H1 (cell line): ENCODE measurements around the gene SPDEF. TPM values are rescaled to one million over a fixed set of nuclear protein-coding genes. Genes with fewer than 3 reads are reported as not detected.

ENCODE experiments used
- CTCF ChIA-PET: fragments of 300-600 bp; sonication (Branson Sonifier 250); formaldehyde crosslinking; loops from one replicate; lab custom pipeline; 2021; ENCODE audit not compliant: partially characterized antibody; lab: Charles Lee
- POLR2A ChIA-PET: fragments of 300-600 bp; sonication (Branson Sonifier 250); formaldehyde crosslinking; loops from one replicate; lab custom pipeline; 2021; ENCODE audit warnings: inconsistent platforms; ENCODE audit not compliant: partially characterized antibody; lab: Charles Lee
- DNase-seq, 2 experiments: peaks; one replicate each; pipeline versions ENCODE4 v3.0.0 to v3.0.0-alpha.2; 2010 to 2022; ENCODE audit warnings: low spot score in 2 of 2, low read depth in 1 of 2, mixed read lengths in 1 of 2
- FAIRE-seq: peaks from 2 replicates; lab custom pipeline; 2011; peaks lifted over from hg19 to GRCh38; lab: Jason Lieb, UNC
- H2AFZ ChIP-seq: 2 replicates; pipeline ENCODE4 v1.8.1; 2012; ENCODE audit warnings: low read length, inconsistent platforms
- H2AK5ac ChIP-seq: 2 replicates; pipeline ENCODE4 v1.6.1; 2013; ENCODE audit warnings: low read depth, low read length
- H2BK120ac ChIP-seq: replicated peaks from 2 replicates; pipeline ENCODE3; 2013; ENCODE audit warnings: low read depth, low read length, inconsistent platforms
- H2BK12ac ChIP-seq: 2 replicates; pipeline ENCODE4 v1.6.1; 2013; ENCODE audit warnings: low read depth, low read length
- H2BK15ac ChIP-seq: 2 replicates; pipeline ENCODE4 v1.6.1; 2013; ENCODE audit warnings: low read length
- H2BK20ac ChIP-seq: 2 replicates; pipeline ENCODE4 v1.6.1; 2013; ENCODE audit warnings: low read length
- H2BK5ac ChIP-seq: 2 replicates; pipeline ENCODE4 v1.6.1; 2013; ENCODE audit warnings: low read depth, low read length
- H3K14ac ChIP-seq: 2 replicates; pipeline ENCODE4 v1.6.1; 2013; ENCODE audit warnings: inconsistent platforms; ENCODE audit not compliant: insufficient read length
- H3K18ac ChIP-seq: 2 replicates; pipeline ENCODE4 v1.6.1; 2013; ENCODE audit warnings: low read length; ENCODE audit errors: extremely low read depth
- H3K23ac ChIP-seq: 2 replicates; pipeline ENCODE4 v1.6.1; 2013; ENCODE audit warnings: inconsistent platforms; ENCODE audit not compliant: insufficient read length
- H3K23me2 ChIP-seq: 2 replicates; pipeline ENCODE4 v1.6.1; 2013; ENCODE audit warnings: low read depth, low read length
- H3K27ac ChIP-seq: 2 replicates; pipeline ENCODE4 v1.6.1; 2011; ENCODE audit warnings: low read depth, low read length, inconsistent platforms
- H3K27me3 ChIP-seq, 4 experiments: replicated peaks in 1 of 4; 1 replicate in 1 of 4; 2 replicates in 3 of 4; pipeline versions ENCODE4 v1.6.1 to v1.8.1; 2011 to 2013; ENCODE audit warnings: low read length in 3 of 4, mild to moderate bottlenecking in 3 of 4, inconsistent platforms in 2 of 4, mixed read lengths in 2 of 4, moderate library complexity in 1 of 4; ENCODE audit not compliant: control insufficient read depth in 3 of 4, insufficient read depth in 3 of 4; ENCODE audit errors: extremely low read depth in 1 of 4
- H3K36me3 ChIP-seq, 4 experiments: 2 replicates each; pipeline versions ENCODE4 v1.6.1 to v1.8.1; 2011 to 2013; ENCODE audit warnings: mild to moderate bottlenecking in 4 of 4, low read length in 3 of 4, moderate library complexity in 2 of 4, control low read depth in 1 of 4, inconsistent platforms in 1 of 4; ENCODE audit not compliant: insufficient read depth in 4 of 4, control insufficient read depth in 2 of 4
- H3K4ac ChIP-seq: replicated peaks from 2 replicates; pipeline ENCODE3; 2013; ENCODE audit warnings: low read length, low read depth, mixed read lengths, inconsistent platforms; ENCODE audit not compliant: insufficient read length
- H3K4me1 ChIP-seq, 4 experiments: replicated peaks in 1 of 4; 1 replicate in 1 of 4; 2 replicates in 3 of 4; pipeline versions ENCODE4 v1.6.1 to v1.8.1; 2011 to 2013; ENCODE audit warnings: low read length in 3 of 4, inconsistent platforms in 2 of 4, mixed read lengths in 1 of 4; ENCODE audit not compliant: insufficient read depth in 4 of 4, control insufficient read depth in 3 of 4
- H3K4me2 ChIP-seq, 2 experiments: 2 replicates each; pipeline versions ENCODE4 v1.6.1 to v1.8.1; 2011 to 2013; ENCODE audit warnings: low read depth in 2 of 2, low read length in 2 of 2, control low read depth in 1 of 2, inconsistent platforms in 1 of 2, mild to moderate bottlenecking in 1 of 2; ENCODE audit not compliant: insufficient read depth in 1 of 2
- H3K4me3 ChIP-seq, 4 experiments: fragments of 200-600, 300-600 bp in 1 of 4; sonication (generic), shearing (Covaris generic), sonication (Bioruptor Twin) in 1 of 4; 2 replicates each; pipeline versions ENCODE4 v1.5.1 to v1.8.1; 2011 to 2016; ENCODE audit warnings: low read length in 4 of 4, low read depth in 3 of 4, control low read depth in 2 of 4, inconsistent platforms in 2 of 4, mild to moderate bottlenecking in 2 of 4, mixed read lengths in 1 of 4, moderate library complexity in 1 of 4; ENCODE audit not compliant: insufficient read depth in 2 of 4; ENCODE audit errors: extremely low read depth in 1 of 4
- H3K56ac ChIP-seq: replicated peaks from 2 replicates; pipeline ENCODE3; 2013; ENCODE audit warnings: low read depth, mild to moderate bottlenecking, mixed read lengths, low read length, inconsistent platforms; ENCODE audit not compliant: insufficient read length
- H3K79me1 ChIP-seq: 2 replicates; pipeline ENCODE4 v1.6.1; 2013; ENCODE audit warnings: low read depth, low read length, control low read depth
- H3K79me2 ChIP-seq, 2 experiments: 2 replicates each; pipeline versions ENCODE4 v1.6.1 to v1.8.1; 2012 to 2013; ENCODE audit warnings: low read length in 2 of 2, mild to moderate bottlenecking in 2 of 2, inconsistent platforms in 1 of 2; ENCODE audit not compliant: insufficient read depth in 2 of 2, control insufficient read depth in 1 of 2
- H3K9ac ChIP-seq, 4 experiments: replicated peaks in 1 of 4; 1 replicate in 1 of 4; 2 replicates in 3 of 4; pipeline versions ENCODE4 v1.6.1 to v1.8.1; 2011 to 2013; ENCODE audit warnings: low read depth in 3 of 4, low read length in 3 of 4, control low read depth in 2 of 4, mild to moderate bottlenecking in 2 of 4, moderate library complexity in 2 of 4, inconsistent platforms in 1 of 4; ENCODE audit errors: extremely low read depth in 1 of 4
- H3K9me3 ChIP-seq, 2 experiments: 2 replicates each; pipeline versions ENCODE4 v1.6.1 to v1.8.1; 2012 to 2013; ENCODE audit warnings: mild to moderate bottlenecking in 2 of 2, moderate library complexity in 2 of 2, control low read depth in 1 of 2, inconsistent platforms in 1 of 2, low read depth in 1 of 2, low read length in 1 of 2, mixed read lengths in 1 of 2; ENCODE audit not compliant: insufficient read depth in 2 of 2
- H4K20me1 ChIP-seq, 2 experiments: replicated peaks in 1 of 2; 2 replicates each; pipeline versions ENCODE3 to v1.8.1; 2011 to 2013; ENCODE audit warnings: inconsistent platforms in 2 of 2, low read length in 2 of 2, mild to moderate bottlenecking in 1 of 2; ENCODE audit not compliant: insufficient read depth in 2 of 2, control insufficient read depth in 1 of 2
- H4K5ac ChIP-seq: 2 replicates; pipeline ENCODE4 v1.6.1; 2013; ENCODE audit warnings: low read length, low read depth, mixed read lengths, inconsistent platforms; ENCODE audit not compliant: insufficient read length
- H4K8ac ChIP-seq: 2 replicates; pipeline ENCODE4 v1.8.0; 2013; ENCODE audit warnings: mild to moderate bottlenecking, moderate library complexity, low read length, inconsistent platforms; ENCODE audit not compliant: insufficient read depth; ENCODE audit errors: extremely low read depth
- H4K91ac ChIP-seq: replicated peaks from 2 replicates; pipeline ENCODE3; 2013; ENCODE audit warnings: low read length, mixed read lengths, inconsistent platforms; ENCODE audit not compliant: insufficient read length
- KDM1A ChIP-seq: fragments of 200-600, 300-600 bp; sonication (generic); IDR thresholded peaks from 2 replicates; pipeline ENCODE4 v1.7.1; 2016; ENCODE audit warnings: mild to moderate bottlenecking, low read length, borderline replicate concordance
- RAD21 ChIP-seq, 2 experiments: IDR thresholded peaks in 1 of 2; conservative IDR thresholded peaks in 1 of 2; 2 replicates each; pipeline ENCODE4 v1.6.1; 2011; ENCODE audit warnings: low read depth in 2 of 2, low read length in 2 of 2, improper control_type of control experiment in 1 of 2, inconsistent platforms in 1 of 2, mild to moderate bottlenecking in 1 of 2, moderate library complexity in 1 of 2
- WGBS, 2 experiments: shearing (Covaris generic) in 1 of 2; methylation state at CpG; one replicate each; pipeline versions ENCODE4 v1.1.6 to v1.1.7; 2013 to 2015; ENCODE audit warnings: low lambda C conversion rate in 2 of 2, mixed read lengths in 2 of 2, inconsistent platforms in 1 of 2, low coverage in 1 of 2, missing lambda C conversion rate in 1 of 2; ENCODE audit not compliant: insufficient replicate concordance in 2 of 2, insufficient coverage in 1 of 2, insufficient read length in 1 of 2; ENCODE audit errors: extremely low coverage in 1 of 2, missing lambda C conversion rate in 1 of 2; 5-methylcytosine and 5-hydroxymethylcytosine counted together
- polyA plus RNA-seq, 7 experiments: library from polyadenylated mRNA; depleted of rRNA in 3 of 7; stranded (reverse) in 5 of 7; unstranded in 2 of 7; fragments of >200 nt in 5 of 7; fragments of 200-250 nt in 2 of 7; gene quantifications; 1 replicate in 5 of 7; 2 replicates in 1 of 7; 4 replicates in 1 of 7; pipeline versions ENCODE4 v1.2.1 to v1.2.3, GENCODE V29; 2011 to 2013; ENCODE audit warnings: missing spikeins in 2 of 7, mixed read lengths in 2 of 7
- total RNA-seq: library from RNA; stranded (reverse); fragmentation: NEBNext Ultra II Directional; extraction: Animal tissue kit (Norgen Biotek cat#: 25700); gene quantifications from 2 replicates; pipeline ENCODE4 v1.2.1, GENCODE V29; 2021
- TF ChIP-seq, protein P1 (sequence below): IDR thresholded peaks from 2 replicates; pipeline ENCODE4 v1.6.1; 2012; ENCODE audit warnings: low read length, inconsistent platforms

The SPDEF gene
- total and polyA plus RNA-seq, 2 of the 8 experiments (the other 6 are each of a cell fraction or from before 2014, with no cell fraction given), result 0.15 to 0.30 TPM

DNA sequence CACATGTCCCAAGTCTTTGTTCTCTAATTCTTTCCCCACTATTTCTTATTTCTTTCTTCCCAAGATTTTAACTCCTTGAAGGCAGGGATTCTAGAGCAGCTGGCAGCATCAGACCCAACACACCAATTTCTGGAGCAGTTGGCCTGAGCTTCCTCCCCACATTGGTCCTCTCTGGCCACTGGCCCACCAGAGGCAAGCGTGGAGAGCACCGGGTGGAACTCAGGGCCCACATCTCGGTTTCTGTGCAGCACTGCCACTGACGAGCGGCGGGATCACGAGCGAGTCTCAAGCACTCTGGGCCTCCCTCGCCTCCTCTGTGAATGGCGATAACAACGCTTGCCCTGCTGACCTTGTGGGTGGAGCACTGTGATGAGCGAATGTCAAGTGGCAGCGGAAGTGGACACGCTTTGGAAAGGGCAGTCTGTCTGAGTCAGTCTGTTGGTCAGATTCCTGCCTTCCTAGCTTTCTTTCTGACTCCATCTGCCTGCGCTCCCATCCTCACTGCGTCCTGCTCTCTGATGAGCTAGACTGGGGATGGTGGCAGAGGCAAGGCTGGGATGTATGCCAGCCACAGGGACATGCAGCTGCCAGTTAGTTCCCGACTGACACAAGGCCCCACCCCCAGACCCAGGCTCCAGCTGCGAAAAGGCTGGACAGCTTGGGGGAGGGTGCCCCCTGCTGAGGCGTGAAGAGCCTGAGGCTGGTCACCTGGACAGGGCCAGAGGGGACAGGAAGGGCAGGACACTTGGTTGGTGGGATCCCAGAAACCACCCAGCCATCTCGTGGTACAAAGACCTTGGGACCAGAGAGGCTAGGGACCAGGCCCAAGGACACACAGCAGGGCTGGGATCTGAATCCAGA lies 4.5 kb upstream of the SPDEF start:
- H2AFZ ChIP-seq, result no peak overlapping the region

More for the DNA sequence above, 4.5 kb upstream of the SPDEF start:
- Histone ChIP-seq H3K9me3 (no peaks in the 10 kb centered on the region), H2BK15ac (no peak overlapping the region), H4K20me1 (no peaks in the 10 kb centered on the region), H2AK5ac (peak overlapping the region; percentile 78; the same call in 1 of the 2 replicates), H2BK120ac (no peak overlapping the region), H4K91ac (no peak overlapping the region), H3K23ac (no peak overlapping the region), H4K8ac (0 out of 2 replicates have a peak overlapping the region, but pooled peaks have one; percentile 30), H3K23me2 (no peaks in the 10 kb centered on the region), H3K56ac (no peak overlapping the region), H4K5ac (no peak overlapping the region), H3K4ac (no peak overlapping the region), H3K14ac (no peak overlapping the region), H2BK5ac (no peak overlapping the region), H3K27ac (no peak overlapping the region), H3K4me1 (peaks cover 0 to 6% (median 4%) of the 10 kb centered on the region in 4 experiments; a peak in 4 of 7 replicates), H3K18ac (0 out of 2 replicates have a peak overlapping the region, but pooled peaks have one; percentile 15), H3K79me2 (no peaks in the 10 kb centered on the region), H3K4me3 (no peak overlapping the region), H2BK12ac (no peak overlapping the region), H2BK20ac (no peak overlapping the region), H3K4me2 (no peak overlapping the region), H3K79me1 (no peaks in the 10 kb centered on the region), H3K9ac (no peak overlapping the region), H3K27me3 (no peaks in the 10 kb centered on the region), H3K36me3 (no peaks in the 10 kb centered on the region)
- TF ChIP-seq, protein P1, sequence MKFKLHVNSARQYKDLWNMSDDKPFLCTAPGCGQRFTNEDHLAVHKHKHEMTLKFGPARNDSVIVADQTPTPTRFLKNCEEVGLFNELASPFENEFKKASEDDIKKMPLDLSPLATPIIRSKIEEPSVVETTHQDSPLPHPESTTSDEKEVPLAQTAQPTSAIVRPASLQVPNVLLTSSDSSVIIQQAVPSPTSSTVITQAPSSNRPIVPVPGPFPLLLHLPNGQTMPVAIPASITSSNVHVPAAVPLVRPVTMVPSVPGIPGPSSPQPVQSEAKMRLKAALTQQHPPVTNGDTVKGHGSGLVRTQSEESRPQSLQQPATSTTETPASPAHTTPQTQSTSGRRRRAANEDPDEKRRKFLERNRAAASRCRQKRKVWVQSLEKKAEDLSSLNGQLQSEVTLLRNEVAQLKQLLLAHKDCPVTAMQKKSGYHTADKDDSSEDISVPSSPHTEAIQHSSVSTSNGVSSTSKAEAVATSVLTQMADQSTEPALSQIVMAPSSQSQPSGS, result no peak
- TF ChIP-seq RAD21 (IDR thresholded peaks at IDR 0.05 in 1 of 2, conservative IDR thresholded peaks at IDR 0.05 in 1 of 2; ENCODE audit: low read depth in 2 of 2, low read length in 2 of 2) (peak in 1 of 2 experiments; percentile 21; a peak in 2 of 4 replicates), KDM1A (peak; percentile 91; the same call in 1 of the 2 replicates)
- no peak for FAIRE-seq
- WGBS, 2 experiments, result 84% methylated on average over 20 of the region's 20 CpGs; no CpG with 5 or more reads in 1 of the 2 experiments
- CTCF ChIA-PET, result interaction anchor here (1.0 to 6.4 kb wide), 7 partner anchors 11 to 102 kb away, joined by 3 to 35 read pairs (median 4); no protein-coding TSS in a partner anchor
- POLR2A ChIA-PET, result interaction anchor here (1.3 kb wide), 1 partner anchor 14 kb away, joined by 5 read pairs; no protein-coding TSS in a partner anchor
- DNase-seq, result no peak
